HG03520 (cell line): ENCODE results near the gene VPS13C.
"Not testable (repeated sequence)": the region's sequence is repeated elsewhere in the genome, so short reads cannot be mapped to it uniquely, and the experiment has no call there.

Experiments
- ATAC-seq: cut with Tn5 transposase; IDR thresholded peaks from one replicate; pipeline ENCODE4 v1.9.1; 2021; ENCODE audit warnings: mild to moderate bottlenecking, moderate library complexity; ENCODE audit not compliant: unreplicated experiment

Gene VPS13C

GRCh38 chr15:62047282-62047827 lies 12.9 kb downstream of the VPS13C start:
- ATAC-seq, result no peak

- peak; percentile 56 for ATAC-seq
Measured at GRCh38 chr15:62046078-62046743, 14.0 kb downstream of the VPS13C start.

- no peak for ATAC-seq
Measured at GRCh38 chr15:62035256-62035924, 24.9 kb downstream of the VPS13C start.

- ATAC-seq, result no peak
Measured at GRCh38 chr15:62027916-62028315, 32.3 kb downstream of the VPS13C start.

- no peak for ATAC-seq
Measured at GRCh38 chr15:62027263-62027565, 33.0 kb downstream of the VPS13C start.

- no peak for ATAC-seq
Measured at GRCh38 chr15:62026487-62027262, 33.6 kb downstream of the VPS13C start.

GRCh38 chr15:62021991-62022600 lies 38.2 kb downstream of the VPS13C start:
- no peak for ATAC-seq

- no peak for ATAC-seq
Measured at GRCh38 chr15:62020576-62021160, 39.6 kb downstream of the VPS13C start.

- not testable (repeated sequence) for ATAC-seq
Measured at GRCh38 chr15:62005354-62005753, 54.9 kb downstream of the VPS13C start.

GRCh38 chr15:61997786-61998185 lies 62.5 kb downstream of the VPS13C start:
- no peak for ATAC-seq

- no peak for ATAC-seq
Measured at GRCh38 chr15:61996056-61996635, 64.1 kb downstream of the VPS13C start.

- no peak for ATAC-seq
Measured at GRCh38 chr15:61994216-61994615, 66.0 kb downstream of the VPS13C start.

GRCh38 chr15:61992518-61992917 lies 67.7 kb downstream of the VPS13C start:
- ATAC-seq, result no peak

GRCh38 chr15:61989667-61990066 lies 70.6 kb downstream of the VPS13C start:
- ATAC-seq, result no peak

- ATAC-seq, result no peak
Measured at GRCh38 chr15:61987824-61988223, 72.4 kb downstream of the VPS13C start.

GRCh38 chr15:61983081-61983480 lies 77.2 kb downstream of the VPS13C start:
- ATAC-seq, result no peak

GRCh38 chr15:61978225-61978624 lies 82.0 kb downstream of the VPS13C start:
- ATAC-seq, result no peak

- ATAC-seq, result no peak
Measured at GRCh38 chr15:61974759-61975158, 85.5 kb downstream of the VPS13C start.

- no peak for ATAC-seq
Measured at GRCh38 chr15:61974118-61974517, 86.1 kb downstream of the VPS13C start.

- no peak for ATAC-seq
Measured at GRCh38 chr15:61951949-61952348, 108.3 kb downstream of the VPS13C start.

GRCh38 chr15:61946778-61947177 lies 113.5 kb downstream of the VPS13C start:
- ATAC-seq, result no peak
